IMR-90 (cell line): Measurements from ENCODE around the gene TTC21A. TPM values are rescaled to one million over a fixed set of nuclear protein-coding genes. Genes with fewer than 3 reads are reported as not detected.

Experiments used
- ATAC-seq: fragments of 200-7000 bp; cut with Tn5 transposase; 2 replicates; pipeline ENCODE4 v1.9.1; 2020; ENCODE audit warnings: low read depth, mild to moderate bottlenecking, moderate library complexity
- BruUV-seq: library from RNA; stranded (reverse); fragments of 400-500 nt; replicated peaks from 2 replicates; lab custom pipeline; 2021; lab: Mats Ljungman, UMichigan
- CTCF ChIA-PET: fragments of 300-600 bp; formaldehyde crosslinking; extraction: SDS; loops from one replicate; lab custom pipeline; 2021; ENCODE audit warnings: antibody characterized with exemption; lab: Yijun Ruan, JAX
- POLR2A ChIA-PET: fragments of 300-600 bp; sonication (Branson Sonifier 250); formaldehyde crosslinking; loops from one replicate; lab custom pipeline; 2022; ENCODE audit warnings: antibody characterized with exemption; ENCODE audit not compliant: unreplicated experiment; lab: Charles Lee
- DNase-seq: peaks from one replicate; pipeline ENCODE4 v3.0.0; 2013
- H2AFZ ChIP-seq: replicated peaks from 2 replicates; pipeline ENCODE3; 2013; ENCODE audit warnings: low read length, mild to moderate bottlenecking; ENCODE audit not compliant: poor library complexity
- H2AK5ac ChIP-seq: 2 replicates; pipeline ENCODE4 v1.6.1; 2013; ENCODE audit warnings: low read depth, low read length, inconsistent platforms
- H2AK9ac ChIP-seq: replicated peaks from 2 replicates; pipeline ENCODE3; 2013; ENCODE audit warnings: mild to moderate bottlenecking, low read depth, low read length, moderate library complexity; ENCODE audit not compliant: poor library complexity
- H2BK120ac ChIP-seq: 2 replicates; pipeline ENCODE4 v1.6.1; 2013; ENCODE audit warnings: low read depth, low read length, inconsistent platforms
- H2BK15ac ChIP-seq: 3 replicates; pipeline ENCODE4 v1.6.1; 2013; ENCODE audit warnings: low read depth, low read length, inconsistent platforms
- H2BK20ac ChIP-seq: 2 replicates; pipeline ENCODE4 v1.6.1; 2013; ENCODE audit warnings: low read depth, mild to moderate bottlenecking, inconsistent platforms, low read length, moderate library complexity
- H2BK5ac ChIP-seq: 2 replicates; pipeline ENCODE4 v1.6.1; 2013; ENCODE audit warnings: mild to moderate bottlenecking, low read depth, low read length, inconsistent platforms; ENCODE audit not compliant: poor library complexity, severe bottlenecking
- H3K14ac ChIP-seq: replicated peaks from 2 replicates; pipeline ENCODE4 v1.6.1; 2013; ENCODE audit warnings: low read depth, low read length, inconsistent platforms
- H3K18ac ChIP-seq: 2 replicates; pipeline ENCODE4 v1.6.1; 2013; ENCODE audit warnings: low read depth, low read length, control low read depth
- H3K23ac ChIP-seq: 2 replicates; pipeline ENCODE4 v1.6.1; 2013; ENCODE audit warnings: low read depth, low read length, inconsistent platforms
- H3K27ac ChIP-seq: 2 replicates; pipeline ENCODE4 v1.5.1; 2013; ENCODE audit warnings: mild to moderate bottlenecking, control low read depth, low read length; ENCODE audit not compliant: insufficient read depth
- H3K27me3 ChIP-seq: 2 replicates; pipeline ENCODE4 v1.6.1; 2013; ENCODE audit warnings: low read length; ENCODE audit not compliant: control insufficient read depth, insufficient read depth
- H3K36me3 ChIP-seq: 2 replicates; pipeline ENCODE4 v1.6.1; 2013; ENCODE audit warnings: low read length, mixed read lengths; ENCODE audit not compliant: control insufficient read depth, insufficient read depth
- H3K4ac ChIP-seq: 2 replicates; pipeline ENCODE4 v1.6.1; 2013; ENCODE audit warnings: low read depth, low read length, inconsistent platforms
- H3K4me1 ChIP-seq: 2 replicates; pipeline ENCODE4 v1.6.1; 2013; ENCODE audit warnings: low read length, mixed read lengths; ENCODE audit not compliant: control insufficient read depth, insufficient read depth
- H3K4me2 ChIP-seq: 2 replicates; pipeline ENCODE4 v1.6.1; 2013; ENCODE audit warnings: low read depth, mild to moderate bottlenecking, control low read depth, low read length, moderate library complexity
- H3K4me3 ChIP-seq: 2 replicates; pipeline ENCODE4 v1.5.1; 2013; ENCODE audit warnings: low read depth, mild to moderate bottlenecking, control low read depth, low read length, moderate library complexity; ENCODE audit not compliant: insufficient read depth
- H3K56ac ChIP-seq: 2 replicates; pipeline ENCODE4 v1.6.1; 2013; ENCODE audit warnings: low read length, inconsistent platforms; ENCODE audit not compliant: insufficient read depth; ENCODE audit errors: extremely low read depth
- H3K79me1 ChIP-seq, 2 experiments: 2 replicates each; pipeline ENCODE4 v1.6.1; 2013; ENCODE audit warnings: low read length in 2 of 2, inconsistent platforms in 1 of 2, low read depth in 1 of 2
- H3K9ac ChIP-seq: 2 replicates; pipeline ENCODE4 v1.6.1; 2013; ENCODE audit warnings: low read depth, low read length, control low read depth
- H3K9me1 ChIP-seq: 2 replicates; pipeline ENCODE4 v1.6.1; 2013; ENCODE audit warnings: low read length, inconsistent platforms; ENCODE audit not compliant: insufficient read depth
- H3K9me3 ChIP-seq: 2 replicates; pipeline ENCODE4 v1.6.1; 2013; ENCODE audit warnings: low read length; ENCODE audit not compliant: control insufficient read depth, insufficient read depth
- H4K20me1 ChIP-seq: 2 replicates; pipeline ENCODE4 v1.6.1; 2013; ENCODE audit warnings: low read length, inconsistent platforms; ENCODE audit not compliant: insufficient read depth
- H4K5ac ChIP-seq: 2 replicates; pipeline ENCODE4 v1.6.1; 2013; ENCODE audit warnings: mild to moderate bottlenecking, low read depth, low read length, control low read depth
- H4K8ac ChIP-seq, 2 experiments: 2 replicates each; pipeline ENCODE4 v1.6.1; 2013; ENCODE audit warnings: low read depth in 2 of 2, low read length in 2 of 2, control low read depth in 1 of 2, inconsistent platforms in 1 of 2
- H4K91ac ChIP-seq: 2 replicates; pipeline ENCODE4 v1.6.1; 2013; ENCODE audit warnings: low read depth, low read length, inconsistent platforms; ENCODE audit not compliant: insufficient read depth
- CHD1 ChIP-seq: IDR thresholded peaks from 2 replicates; pipeline ENCODE4 v1.6.1; 2012; ENCODE audit warnings: low read depth, low read length, improper control_type of control experiment
- CTCF ChIP-seq: conservative IDR thresholded peaks from 2 replicates; pipeline ENCODE4 v1.5.1; 2012; ENCODE audit warnings: mild to moderate bottlenecking, low read depth, low read length, improper control_type of control experiment
- RAD21 ChIP-seq: IDR thresholded peaks from 2 replicates; pipeline ENCODE4 v1.6.1; 2012; ENCODE audit warnings: low read length, improper control_type of control experiment
- RFX5 ChIP-seq: IDR thresholded peaks from 2 replicates; pipeline ENCODE4 v1.8.0; 2012; ENCODE audit warnings: low read depth, mild to moderate bottlenecking, low read length, moderate library complexity
- SMC3 ChIP-seq: fragments of 150-350 bp; IDR thresholded peaks from 2 replicates; pipeline ENCODE4 v1.6.1; 2016; ENCODE audit warnings: low read depth, mild to moderate bottlenecking, antibody characterized with exemption, low read length, moderate library complexity
- WGBS, 2 experiments: methylation state at CpG; one replicate each; pipeline versions ENCODE4 v1.1.5 to v1.1.7; 2013; ENCODE audit warnings: missing lambda C conversion rate in 2 of 2; ENCODE audit not compliant: insufficient read length in 1 of 2; ENCODE audit errors: extremely low coverage in 2 of 2; 5-methylcytosine and 5-hydroxymethylcytosine counted together
- dilution Hi-C: fragments of 300-500 bp; cut with HindIII; formaldehyde crosslinking; loops from one replicate; pipeline ENCODE4 v1.14.3; 2018; ENCODE audit warnings: low sequenced_read_pairs; ENCODE audit not compliant: unreplicated experiment
- in situ Hi-C: fragments of 300-500 bp; cut with MboI; formaldehyde crosslinking; loops from 3 replicates; pipeline ENCODE4 v1.14.3; 2019; ENCODE audit warnings: low sequenced_read_pairs, inconsistent platforms, mixed read lengths
- intact Hi-C: fragments of 100-400 bp; cut with micrococcal nuclease; formaldehyde crosslinking; loops from 2 replicates; pipeline ENCODE4 v1.10.0; 2022
- polyA plus RNA-seq, 3 experiments: library from polyadenylated mRNA; depleted of rRNA; stranded (reverse); fragments of >200 nt; gene quantifications; 2 replicates each; pipeline ENCODE4 v1.2.3, GENCODE V29; 2012; ENCODE audit warnings: low replicate concordance in 1 of 3
- total RNA-seq: library from RNA; depleted of rRNA; stranded (reverse); fragments of >200 nt; gene quantifications from 2 replicates; pipeline ENCODE4 v1.2.3, GENCODE V29; 2012

TTC21A gene
- total and polyA plus RNA-seq, 2 of the 4 experiments (the other 2 are of a cell fraction) = 0.90 to 1.8 TPM

DNA sequence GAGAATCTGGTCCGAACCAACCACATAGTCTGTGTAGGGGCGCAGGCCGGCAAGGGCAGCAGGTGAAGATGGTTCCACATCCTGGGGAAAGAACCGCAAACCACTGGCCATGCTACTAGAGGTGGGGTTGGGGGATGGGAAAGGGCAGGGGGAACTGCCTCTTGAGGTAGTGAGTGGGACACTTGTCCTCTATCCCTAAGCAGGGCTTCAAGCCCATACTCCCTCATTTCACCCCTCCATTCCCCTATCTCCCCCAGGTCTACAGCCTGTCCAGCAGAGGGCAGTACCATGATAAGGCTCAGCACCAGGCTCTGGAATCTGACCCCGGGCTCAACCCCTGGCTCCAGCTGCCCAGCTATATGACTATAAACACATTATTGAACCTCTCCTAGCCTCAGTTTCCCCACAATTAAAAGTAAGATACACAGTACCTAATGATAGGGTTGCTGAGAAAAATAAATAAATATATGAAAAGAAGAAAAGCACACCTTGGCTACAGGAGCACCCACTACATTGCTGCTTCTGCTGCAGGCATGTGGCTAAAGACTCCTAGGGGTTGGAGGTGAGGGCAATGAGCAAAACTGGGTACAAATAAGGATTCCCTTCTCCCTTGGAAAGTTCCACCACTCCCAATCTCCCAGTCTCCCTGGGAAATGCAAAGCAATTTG, 6.3 kb upstream of the TTC21A start:
- Histone ChIP-seq H3K14ac (no peak overlapping the region), H3K36me3 (peaks cover 40% of the 10 kb centered on the region), H2BK15ac (no peak overlapping the region), H4K20me1 (peaks cover 62% of the 10 kb centered on the region), H3K9me3 (no peaks in the 10 kb centered on the region), H2AK9ac (no peak overlapping the region), H3K27ac (no peak overlapping the region), H2AFZ (no peak overlapping the region), H3K23ac (no peak overlapping the region), H4K8ac (no peak overlapping the region), H3K18ac (no peak overlapping the region), H3K9ac (no peak overlapping the region), H4K5ac (no peak overlapping the region), H3K79me1 (peaks cover 17 to 61% of the 10 kb centered on the region in 2 experiments), H3K27me3 (no peaks in the 10 kb centered on the region), H3K9me1 (peaks cover 8% of the 10 kb centered on the region), H4K91ac (no peak overlapping the region), H2BK20ac (no peak overlapping the region), H2BK5ac (no peak overlapping the region), H3K56ac (no peak overlapping the region), H2BK120ac (no peak overlapping the region), H2AK5ac (no peak overlapping the region), H3K4me3 (no peak overlapping the region), H3K4me1 (peaks cover 4% of the 10 kb centered on the region; the same call in 1 of the 2 replicates), H3K4me2 (no peak overlapping the region), H3K4ac (no peak overlapping the region)
- POLR2A ChIA-PET = no interaction called here
- dilution Hi-C loops = no loop called here
- WGBS, 2 experiments = no CpG with 5 or more reads among the region's 5 CpGs
- intact Hi-C loops = loop anchor here (1.0 kb wide), 1 partner anchor 187 kb away; no protein-coding TSS in a partner anchor
- TF ChIP-seq RFX5 = no peak
- TF ChIP-seq CHD1 = no peak
- peak; percentile 61 for TF ChIP-seq SMC3
- TF ChIP-seq RAD21 = peak; percentile 58
- TF ChIP-seq CTCF = peak; percentile 62
- BruUV-seq = no TSS peak
- DNase-seq (peak; percentile 26), ATAC-seq (peak; percentile 72)
- CTCF ChIA-PET = interaction anchor here (0.6 kb wide), 1 partner anchor 315 kb away, joined by 6 read pairs; no protein-coding TSS in a partner anchor
- in situ Hi-C loops = no loop called here
